GM12878 (cell line): Measurements from ENCODE around the gene PCARE. TPM values are rescaled to one million over a fixed set of nuclear protein-coding genes. Genes with fewer than 3 reads are reported as not detected.

ENCODE experiments used
- ATAC-seq: fragments of 200-7000 bp; cut with Tn5 transposase; 3 replicates; pipeline ENCODE4 v1.9.1; 2020; ENCODE audit warnings: mild to moderate bottlenecking, moderate library complexity
- BruUV-seq: library from RNA; stranded (reverse); fragments of 400-500 nt; replicated peaks from 2 replicates; lab custom pipeline; 2021; lab: Mats Ljungman, UMichigan
- CTCF ChIA-PET: fragments of 300-600 bp; sonication (Branson Sonifier 250); formaldehyde crosslinking; extraction: SDS; loops from one replicate; lab custom pipeline; 2021; ENCODE audit warnings: inconsistent platforms; lab: Yijun Ruan, JAX
- POLR2A ChIA-PET: fragments of 350-600 bp; formaldehyde crosslinking; extraction: SDS; loops from one replicate; lab custom pipeline; 2021; ENCODE audit warnings: inconsistent platforms; lab: Charles Lee
- RAD21 ChIA-PET: fragments of 300-600 bp; sonication (Branson Sonifier 250); formaldehyde crosslinking; loops from one replicate; lab custom pipeline; 2023; ENCODE audit warnings: antibody characterized with exemption; ENCODE audit not compliant: unreplicated experiment; lab: Charles Lee
- SMC1A ChIA-PET: fragments of 300-600 bp; sonication (Branson Sonifier 250); formaldehyde crosslinking; loops from one replicate; lab custom pipeline; 2023; ENCODE audit not compliant: unreplicated experiment, uncharacterized antibody; lab: Charles Lee
- DNase-seq: peaks from one replicate; pipeline ENCODE4 v3.0.0-alpha.2; 2011; ENCODE audit warnings: low read depth, low spot score
- FAIRE-seq: peaks from 3 replicates; lab custom pipeline; 2011; peaks lifted over from hg19 to GRCh38; lab: Jason Lieb, UNC
- H2AFZ ChIP-seq: 2 replicates; pipeline ENCODE4 v1.6.0; 2011; ENCODE audit warnings: low read depth, low read length, control low read depth; ENCODE audit not compliant: control insufficient read depth
- H3K27ac ChIP-seq: 2 replicates; pipeline ENCODE4 v1.5.1; 2011; ENCODE audit warnings: control low read depth; ENCODE audit not compliant: control insufficient read depth, insufficient read depth
- H3K27me3 ChIP-seq, 2 experiments: replicated peaks in 1 of 2; 2 replicates each; pipeline versions ENCODE4 v1.6.0 to v1.6.1; 2011; ENCODE audit warnings: low read length in 1 of 2; ENCODE audit not compliant: control insufficient read depth in 2 of 2, insufficient read depth in 2 of 2
- H3K36me3 ChIP-seq, 2 experiments: 2 replicates each; pipeline ENCODE4 v1.5.1; 2011; ENCODE audit warnings: low read length in 1 of 2; ENCODE audit not compliant: control insufficient read depth in 2 of 2, insufficient read depth in 2 of 2
- H3K4me1 ChIP-seq: 2 replicates; pipeline ENCODE4 v1.6.1; 2011; ENCODE audit warnings: mild to moderate bottlenecking, low read length, moderate library complexity, mixed read lengths; ENCODE audit not compliant: control insufficient read depth, insufficient read depth
- H3K4me2 ChIP-seq: 2 replicates; pipeline ENCODE4 v1.6.0; 2011; ENCODE audit warnings: control low read depth; ENCODE audit not compliant: control insufficient read depth, insufficient read depth
- H3K4me3 ChIP-seq: fragments of 200-600 bp; sonication (generic); 2 replicates; pipeline ENCODE4 v1.5.1; 2016
- H3K79me2 ChIP-seq: 2 replicates; pipeline ENCODE4 v1.6.0; 2011; ENCODE audit warnings: low read length; ENCODE audit not compliant: control insufficient read depth, insufficient read depth
- H3K9ac ChIP-seq: 2 replicates; pipeline ENCODE4 v1.8.0; 2011; ENCODE audit warnings: low read length, control low read depth, mixed read lengths; ENCODE audit not compliant: control insufficient read depth, insufficient read depth
- H3K9me3 ChIP-seq: replicated peaks from 3 replicates; pipeline ENCODE4 v1.5.1; 2011; ENCODE audit warnings: mild to moderate bottlenecking, low read length; ENCODE audit not compliant: control insufficient read depth, insufficient read depth
- H4K20me1 ChIP-seq: 2 replicates; pipeline ENCODE4 v1.6.0; 2011; ENCODE audit not compliant: control insufficient read depth, insufficient read depth
- CREM ChIP-seq: IDR thresholded peaks from 2 replicates; pipeline ENCODE4 v1.6.1; 2014; ENCODE audit warnings: antibody characterized with exemption, low read depth
- KDM1A ChIP-seq: fragments of 200-600 bp; sonication (generic); IDR thresholded peaks from 2 replicates; pipeline ENCODE4 v1.6.1; 2016; ENCODE audit warnings: borderline replicate concordance
- RAD21 ChIP-seq: IDR thresholded peaks from 2 replicates; pipeline ENCODE4 v1.6.1; 2011; ENCODE audit warnings: mild to moderate bottlenecking, low read depth, low read length, moderate library complexity; ENCODE audit not compliant: insufficient read depth
- RBBP5 ChIP-seq: fragments of 200-600 bp; sonication (generic); conservative IDR thresholded peaks from 2 replicates; pipeline ENCODE4 v1.6.1; 2016
- ZNF274 ChIP-seq: IDR thresholded peaks from one replicate; pipeline ENCODE4 v1.8.0; 2011; ENCODE audit not compliant: insufficient read length, insufficient read depth
- WGBS: methylation state at CpG from one replicate; pipeline ENCODE4 v1.1.6; 2016; ENCODE audit warnings: low lambda C conversion rate; ENCODE audit not compliant: insufficient replicate concordance, insufficient coverage; ENCODE audit errors: missing lambda C conversion rate; 5-methylcytosine and 5-hydroxymethylcytosine counted together
- in situ Hi-C: fragments of 300-500 bp; cut with MboI; formaldehyde crosslinking; loops from 9 replicates; pipeline ENCODE4 v1.14.3; 2018; ENCODE audit warnings: mixed read lengths
- intact Hi-C: fragments of 100-400 bp; cut with micrococcal nuclease; formaldehyde crosslinking; loops from one replicate; pipeline ENCODE4 v1.14.2; 2022; ENCODE audit not compliant: unreplicated experiment
- polyA plus RNA-seq, 11 experiments: library from polyadenylated mRNA; depleted of rRNA in 4 of 11; unstranded in 6 of 11; stranded (reverse) in 5 of 11; fragments of >200 nt; fragmentation: Nextera tagmentation in 4 of 11; fragmentation: Illumina TruSeq in 1 of 11; extraction: Ambion mirVana in 4 of 11; extraction: Trizol in 1 of 11; gene quantifications; 1 replicate in 1 of 11; 2 replicates in 10 of 11; pipeline versions ENCODE4 v1.2.1 to v1.2.3, GENCODE V29; 2011 to 2016; ENCODE audit warnings: inconsistent platforms in 2 of 11, missing spikeins in 2 of 11, low read depth in 1 of 11
- total RNA-seq, 4 experiments: library from RNA; depleted of rRNA in 3 of 4; stranded (reverse); fragments of >200 nt in 3 of 4; fragmentation: Illumina TruSeq in 1 of 4; extraction: Trizol in 1 of 4; gene quantifications; 2 replicates each; pipeline versions ENCODE4 v1.2.1 to v1.2.3, GENCODE V29; 2013 to 2021

PCARE gene
- total and polyA plus RNA-seq, 10 of the 15 experiments (the other 5 are each of a cell fraction or from before 2014, with no cell fraction given): 0.04 to 0.08 (median 0.06) TPM; not detected in 5

DNA sequence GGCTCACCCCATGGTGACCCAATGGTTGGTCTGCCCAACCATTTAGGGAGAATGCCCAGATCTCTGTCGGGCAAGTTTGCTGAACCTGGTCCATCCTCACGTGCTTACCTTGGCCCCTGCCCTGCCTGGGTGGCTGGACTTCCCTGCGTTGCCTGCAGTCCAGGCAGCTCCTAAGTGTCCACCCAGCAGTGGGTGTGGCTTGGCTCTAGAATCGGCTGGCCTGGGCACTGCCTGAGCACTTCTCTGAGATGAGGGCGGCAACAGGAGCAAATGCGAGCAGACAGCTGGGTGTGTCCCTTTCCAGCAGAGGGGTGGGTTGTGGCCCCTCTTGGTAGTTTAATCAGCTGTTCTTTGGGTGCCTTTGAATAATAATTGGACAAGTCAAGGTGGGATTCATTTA, 11.3 kb downstream of the PCARE start:
- ATAC-seq: no peak
- Histone ChIP-seq H3K9ac (no peak overlapping the region), H3K36me3 (no peaks in the 10 kb centered on the region), H3K9me3 (no peaks in the 10 kb centered on the region), H3K79me2 (no peaks in the 10 kb centered on the region), H3K27me3 (no peaks in the 10 kb centered on the region), H4K20me1 (no peaks in the 10 kb centered on the region), H3K27ac (no peak overlapping the region), H3K4me1 (no peaks in the 10 kb centered on the region), H3K4me3 (no peak overlapping the region), H3K4me2 (no peak overlapping the region), H2AFZ (no peak overlapping the region)
- ChIA-PET POLR2A (no interaction called here), CTCF (interaction anchor here (0.5 kb wide), 1 partner anchor 115 kb away, joined by 3 read pairs; no protein-coding TSS in a partner anchor), RAD21 (no interaction called here), SMC1A (interaction anchor here (2.4 kb wide), 1 partner anchor 15 kb away, joined by 6 read pairs; no protein-coding TSS in a partner anchor)
- TF ChIP-seq CREM (no peak), RBBP5 (no peak)
- in situ Hi-C loops (no loop called here), intact Hi-C loops (no loop called here)
- no TSS peak for BruUV-seq
- FAIRE-seq: no peak
- WGBS: 60% methylated on average over 6 of the region's 6 CpGs
- no peak for DNase-seq

DNA sequence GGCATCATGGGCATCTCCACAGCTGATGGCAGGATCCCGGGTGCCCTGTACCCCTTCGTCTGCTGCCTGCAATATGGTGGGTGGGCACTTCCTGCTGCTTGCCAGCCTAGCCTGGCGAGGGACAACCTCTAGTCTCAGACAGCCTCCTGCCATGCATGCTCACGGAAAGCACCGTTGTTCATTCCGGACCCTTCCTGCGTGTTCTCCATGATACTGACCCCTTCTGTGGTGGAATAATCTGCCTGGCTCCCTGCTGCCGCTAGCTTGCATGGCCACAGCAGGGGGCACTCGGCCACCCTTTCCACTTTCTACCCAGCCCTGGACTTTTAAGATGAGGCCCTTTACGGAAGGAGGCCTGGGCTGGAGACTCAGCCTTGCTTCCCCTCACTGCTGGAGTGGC, 12.0 kb downstream of the PCARE start:
- Histone ChIP-seq H3K27ac (no peak overlapping the region), H3K9me3 (no peaks in the 10 kb centered on the region), H3K4me1 (no peaks in the 10 kb centered on the region), H3K79me2 (no peaks in the 10 kb centered on the region), H3K4me3 (no peak overlapping the region), H3K4me2 (no peak overlapping the region), H2AFZ (no peak overlapping the region), H3K36me3 (no peaks in the 10 kb centered on the region), H4K20me1 (no peaks in the 10 kb centered on the region)
- CTCF ChIA-PET: interaction anchor here (0.5 kb wide), 1 partner anchor 115 kb away, joined by 3 read pairs; no protein-coding TSS in a partner anchor
- ATAC-seq: no peak
- BruUV-seq: no TSS peak
- SMC1A ChIA-PET: interaction anchor here (2.4 kb wide), 1 partner anchor 16 kb away, joined by 6 read pairs; no protein-coding TSS in a partner anchor
- RAD21 ChIA-PET: interaction anchor here (0.8 kb wide), 1 partner anchor 134 kb away, joined by 3 read pairs; no protein-coding TSS in a partner anchor
- no peak for FAIRE-seq
- in situ Hi-C loops: no loop called here
- no peak for DNase-seq
- WGBS: 70% methylated on average over 10 of the region's 10 CpGs
- POLR2A ChIA-PET: no interaction called here
- TF ChIP-seq ZNF274 (no peak), KDM1A (no peak), RAD21 (0 out of 2 replicates have a peak, but pooled peaks have one; percentile 9)
- TF ChIP-seq, all 136 proteins: peak for 1
- H3K27me3 ChIP-seq: no peaks in the 10 kb centered on the region
- intact Hi-C loops: no loop called here
- H3K9ac ChIP-seq: no peak overlapping the region
